ENCODE data around the gene RFC4.
"Not testable (repeated sequence)": the region's sequence is repeated elsewhere in the genome, so short reads cannot be mapped to it uniquely, and the experiment has no call there.

Gene RFC4, protein sequence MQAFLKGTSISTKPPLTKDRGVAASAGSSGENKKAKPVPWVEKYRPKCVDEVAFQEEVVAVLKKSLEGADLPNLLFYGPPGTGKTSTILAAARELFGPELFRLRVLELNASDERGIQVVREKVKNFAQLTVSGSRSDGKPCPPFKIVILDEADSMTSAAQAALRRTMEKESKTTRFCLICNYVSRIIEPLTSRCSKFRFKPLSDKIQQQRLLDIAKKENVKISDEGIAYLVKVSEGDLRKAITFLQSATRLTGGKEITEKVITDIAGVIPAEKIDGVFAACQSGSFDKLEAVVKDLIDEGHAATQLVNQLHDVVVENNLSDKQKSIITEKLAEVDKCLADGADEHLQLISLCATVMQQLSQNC

DNA sequence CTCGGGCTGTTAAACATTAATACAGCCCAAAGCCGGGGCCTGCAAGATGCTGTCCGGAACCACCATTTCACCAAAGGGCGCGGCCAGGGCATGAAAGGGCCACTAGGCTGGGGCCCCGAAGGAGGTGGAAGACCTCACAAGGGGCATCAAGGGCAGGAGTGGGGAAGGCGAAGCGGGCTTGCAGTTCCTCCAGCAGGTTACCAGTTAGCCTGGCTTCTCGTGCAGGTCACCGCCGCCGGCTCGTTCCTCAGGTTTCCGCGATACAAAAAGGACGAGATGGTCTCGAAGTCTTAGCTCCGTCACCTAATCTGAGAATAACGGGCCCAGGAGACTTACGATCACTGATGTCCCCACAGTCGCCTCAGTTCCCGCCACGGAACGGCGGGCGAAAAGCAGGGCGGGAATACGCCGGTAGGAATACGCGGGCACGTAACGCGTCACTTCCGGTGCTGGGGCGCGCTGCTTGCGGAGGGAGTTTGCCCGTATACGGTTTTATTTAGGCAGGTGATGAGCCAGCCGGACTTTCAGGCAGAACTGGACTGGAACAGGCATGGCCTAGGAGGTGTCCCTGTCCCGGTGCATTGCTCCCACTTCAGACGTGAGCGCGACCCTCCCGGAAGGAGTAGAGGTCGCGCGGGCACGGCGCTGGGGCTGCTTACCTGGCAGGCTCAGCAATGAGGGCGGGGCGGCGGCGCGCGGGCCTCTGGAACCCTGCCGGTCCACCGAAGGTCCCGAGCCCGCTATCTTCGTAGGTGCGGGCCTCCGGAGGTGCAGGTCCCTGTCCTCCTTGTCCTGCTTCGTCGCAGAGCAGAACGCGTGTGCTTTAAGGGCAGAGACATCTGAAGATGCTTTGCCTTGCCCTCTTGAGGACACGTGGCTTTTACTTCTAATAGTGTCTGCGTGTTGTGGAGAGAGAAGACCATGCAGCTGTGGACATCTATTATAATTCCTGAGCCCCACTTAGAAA lies at the start of gene RFC4:
Gene RFC4 (minus strand): TSS at position 394 of the 967 bp plus-strand sequence. CDS start 1,769 bp downstream, outside the sequence.
- H3K4me3 ChIP-seq (ENCODE audit: low read length), result peak within 1 kb of the TSS; percentile 84

DNA sequence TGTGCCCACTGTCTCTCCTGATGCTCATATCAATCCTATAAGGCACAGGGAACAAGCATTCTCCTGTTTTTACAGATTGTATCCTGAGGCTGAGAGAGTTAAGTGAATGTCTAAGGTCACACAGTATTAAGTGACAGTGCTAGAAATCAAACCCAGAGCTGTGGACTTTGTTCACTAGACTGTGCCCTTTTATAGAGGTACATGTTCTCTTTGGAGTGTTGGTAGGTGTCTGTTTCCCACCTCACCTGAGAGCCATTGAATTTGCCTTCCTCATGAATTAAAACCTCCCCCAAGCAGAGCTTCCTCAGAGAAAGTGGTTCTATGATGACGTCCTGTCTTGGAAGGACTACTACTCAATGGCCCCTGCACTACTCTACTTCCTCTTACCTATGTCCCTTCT lies 48.7 kb upstream of the RFC4 start:
- H3K4me3 ChIP-seq (ENCODE audit: low read length), result no peak overlapping the region
- TF ChIP-seq ZNF274 (IDR thresholded peaks at IDR 0.05; ENCODE audit: low read depth, low read length), result no peak

More for the DNA sequence above, at the start of gene RFC4:
- no peak for TF ChIP-seq ZNF274 (IDR thresholded peaks at IDR 0.05; ENCODE audit: low read depth, low read length)

GRCh38 chr3:186854146-186854545 lies 47.9 kb upstream of the RFC4 start:
- no peak overlapping the region for H3K4me3 ChIP-seq (ENCODE audit: low read length)
- no peak for TF ChIP-seq ZNF274 (IDR thresholded peaks at IDR 0.05; ENCODE audit: low read depth, low read length)

- H3K4me3 ChIP-seq (ENCODE audit: low read length), result no peak overlapping the region
- no peak for TF ChIP-seq ZNF274 (IDR thresholded peaks at IDR 0.05; ENCODE audit: low read depth, low read length)
Observed at GRCh38 chr3:186852994-186853393, 46.7 kb upstream of the RFC4 start.

- H3K4me3 ChIP-seq (ENCODE audit: low read length), result not testable (repeated sequence)
Observed at GRCh38 chr3:186851835-186852234, 45.6 kb upstream of the RFC4 start.

DNA sequence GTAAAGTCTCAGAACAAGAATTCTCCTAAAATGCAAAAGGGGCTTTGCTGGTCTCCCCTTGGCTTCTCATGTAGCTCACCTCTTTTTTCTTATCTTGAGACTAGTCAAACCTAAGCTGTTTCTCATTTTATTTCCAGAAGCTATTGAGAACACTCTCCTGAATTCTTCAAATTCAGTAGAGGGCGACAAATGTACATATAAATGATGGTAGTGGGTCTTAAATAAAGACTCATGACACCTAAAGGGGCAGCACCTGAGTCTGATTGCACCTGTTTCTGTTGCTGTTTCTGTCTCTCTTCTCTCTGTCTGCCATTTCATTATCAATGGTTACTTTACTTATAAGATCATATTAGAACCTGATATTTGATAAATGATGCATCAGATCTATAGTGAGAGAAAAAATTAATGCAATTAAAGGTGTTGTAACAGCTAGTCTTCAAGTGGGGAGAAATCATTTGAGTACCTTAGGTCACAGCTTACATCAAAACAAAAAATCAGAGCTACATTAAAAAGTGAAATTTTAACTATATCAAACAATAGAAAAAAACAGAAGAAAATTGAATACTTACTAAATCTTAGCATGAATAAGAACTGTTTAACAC lies 43.2 kb upstream of the RFC4 start:
- TF ChIP-seq ZNF274 (IDR thresholded peaks at IDR 0.05; ENCODE audit: low read depth, low read length), result no peak
- H3K4me3 ChIP-seq (ENCODE audit: low read length), result no peak overlapping the region

DNA sequence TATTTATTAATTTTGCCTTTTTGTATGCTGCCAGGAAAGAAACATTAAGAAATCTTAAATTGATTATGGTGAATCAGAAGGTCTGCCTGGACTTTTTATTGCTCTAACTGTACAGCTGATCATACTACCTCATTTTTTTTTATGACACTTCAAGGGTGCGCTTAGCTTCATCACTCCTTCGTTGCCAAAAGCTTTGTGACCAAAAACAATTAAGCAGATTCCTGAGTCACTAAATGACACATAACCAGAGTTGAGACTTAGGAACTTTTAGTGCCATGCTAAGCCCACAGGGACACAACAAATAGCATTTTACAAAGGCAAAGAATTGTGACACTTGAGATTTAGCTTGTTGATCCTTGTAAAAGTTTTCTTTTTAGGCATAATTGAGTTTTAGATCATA lies 41.2 kb upstream of the RFC4 start:
- no peak overlapping the region for H3K4me3 ChIP-seq (ENCODE audit: low read length)
- no peak for TF ChIP-seq ZNF274 (IDR thresholded peaks at IDR 0.05; ENCODE audit: low read depth, low read length)

- no peak for TF ChIP-seq ZNF274 (IDR thresholded peaks at IDR 0.05; ENCODE audit: low read depth, low read length)
- no peak overlapping the region for H3K4me3 ChIP-seq (ENCODE audit: low read length)
Observed at GRCh38 chr3:186845756-186846155, 39.5 kb upstream of the RFC4 start.

DNA sequence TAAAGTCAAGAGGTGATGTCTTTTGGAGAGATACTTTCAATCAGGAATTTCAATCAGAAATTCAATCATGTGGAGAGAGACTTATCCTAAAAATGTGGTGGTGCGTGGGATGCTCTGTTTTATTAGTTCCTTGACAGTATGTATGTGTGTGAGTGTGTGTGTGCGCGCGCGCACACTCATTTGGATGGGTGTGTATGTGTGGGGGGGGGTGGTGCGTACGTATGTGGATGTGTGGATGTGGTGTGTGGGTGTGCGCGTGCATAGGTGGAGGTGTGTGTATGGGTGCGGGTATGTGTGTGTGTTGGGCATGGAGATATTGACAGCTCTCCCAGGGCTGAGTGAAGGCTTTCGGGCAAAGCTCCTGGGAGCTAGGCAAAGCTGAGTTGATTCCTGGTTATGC lies 38.6 kb upstream of the RFC4 start:
- TF ChIP-seq ZNF274 (IDR thresholded peaks at IDR 0.05; ENCODE audit: low read depth, low read length), result no peak
- H3K4me3 ChIP-seq (ENCODE audit: low read length), result no peak overlapping the region

DNA sequence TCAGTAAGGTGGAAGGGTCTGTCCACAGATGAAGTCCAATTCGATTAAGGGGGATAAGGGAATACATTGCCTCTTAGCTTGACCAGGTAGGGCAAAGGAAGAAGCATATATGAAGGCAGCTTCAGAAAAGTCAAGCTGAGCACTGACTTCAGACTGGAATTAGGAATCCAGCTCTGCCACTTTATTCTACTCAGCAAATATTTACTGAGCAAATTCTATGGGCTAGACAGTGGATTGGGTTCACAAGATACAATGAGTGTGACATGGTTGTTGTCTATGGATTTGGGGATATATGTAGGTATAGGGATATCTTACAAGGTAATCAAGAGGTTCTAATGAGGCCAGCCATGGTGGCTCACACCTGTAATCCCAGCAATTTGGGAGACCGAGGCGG lies 36.8 kb upstream of the RFC4 start:
- TF ChIP-seq ZNF274 (IDR thresholded peaks at IDR 0.05; ENCODE audit: low read depth, low read length), result no peak
- H3K4me3 ChIP-seq (ENCODE audit: low read length), result no peak overlapping the region

DNA sequence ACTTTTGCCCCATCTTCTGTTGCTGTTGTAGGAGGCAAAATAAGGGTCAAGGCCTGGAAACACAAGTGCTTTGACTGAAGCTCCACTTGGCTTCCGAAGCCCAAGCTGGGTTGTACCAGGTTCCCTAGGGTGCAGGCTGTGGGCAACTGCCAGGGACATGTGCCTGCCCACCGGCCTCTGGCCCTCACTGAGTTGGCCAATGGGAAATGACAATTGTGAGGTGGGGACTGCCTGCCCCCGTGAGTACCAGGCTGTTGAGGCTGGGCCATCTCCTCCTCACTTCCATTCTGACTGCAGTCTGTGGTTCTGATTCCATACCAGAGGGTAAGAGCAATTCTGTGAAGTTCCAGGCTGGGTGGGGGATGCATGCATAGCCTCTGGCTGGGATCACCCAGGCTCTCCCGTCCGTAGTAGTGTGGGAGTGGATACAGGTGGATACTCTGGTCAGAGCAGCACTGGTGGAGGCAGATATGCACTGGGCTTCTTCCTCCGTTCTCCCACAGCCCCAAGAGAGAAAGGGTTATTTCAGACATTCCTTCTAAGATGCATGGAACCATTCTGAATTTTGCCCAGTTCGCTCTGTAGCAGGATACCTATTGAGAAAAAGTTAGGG lies 36.2 kb upstream of the RFC4 start, which contains the start of gene ADIPOQ:
Gene ADIPOQ (plus strand): TSS at position 285 of the 613 bp plus-strand sequence. CDS start 10,349 bp downstream, outside the sequence.
- no peak for TF ChIP-seq ZNF274 (IDR thresholded peaks at IDR 0.05; ENCODE audit: low read depth, low read length)

DNA sequence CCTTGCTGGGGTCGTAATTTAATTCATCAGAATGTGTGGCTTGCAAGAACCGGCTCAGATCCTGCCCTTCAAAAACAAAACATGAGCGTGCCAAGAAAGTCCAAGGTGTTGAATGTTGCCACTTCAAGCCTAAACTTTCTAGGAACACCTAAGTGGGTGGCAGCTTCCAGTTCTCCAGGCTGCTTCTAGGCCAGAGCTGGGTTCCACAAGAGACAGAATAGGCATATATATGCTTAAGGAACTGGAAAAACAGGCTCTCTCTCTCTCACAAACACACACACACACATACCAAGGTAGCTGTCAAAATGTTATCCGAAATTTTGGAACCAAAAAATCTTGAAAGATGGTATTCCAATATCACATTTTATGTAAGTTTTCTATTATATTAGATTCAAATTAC lies 35.3 kb upstream of the RFC4 start:
- H3K4me3 ChIP-seq (ENCODE audit: low read length), result no peak overlapping the region
- TF ChIP-seq ZNF274 (IDR thresholded peaks at IDR 0.05; ENCODE audit: low read depth, low read length), result no peak

More for the DNA sequence above, 36.2 kb upstream of the RFC4 start, which contains the start of gene ADIPOQ:
- H3K4me3 ChIP-seq (ENCODE audit: low read length), result no peak within 1 kb of the TSS

DNA sequence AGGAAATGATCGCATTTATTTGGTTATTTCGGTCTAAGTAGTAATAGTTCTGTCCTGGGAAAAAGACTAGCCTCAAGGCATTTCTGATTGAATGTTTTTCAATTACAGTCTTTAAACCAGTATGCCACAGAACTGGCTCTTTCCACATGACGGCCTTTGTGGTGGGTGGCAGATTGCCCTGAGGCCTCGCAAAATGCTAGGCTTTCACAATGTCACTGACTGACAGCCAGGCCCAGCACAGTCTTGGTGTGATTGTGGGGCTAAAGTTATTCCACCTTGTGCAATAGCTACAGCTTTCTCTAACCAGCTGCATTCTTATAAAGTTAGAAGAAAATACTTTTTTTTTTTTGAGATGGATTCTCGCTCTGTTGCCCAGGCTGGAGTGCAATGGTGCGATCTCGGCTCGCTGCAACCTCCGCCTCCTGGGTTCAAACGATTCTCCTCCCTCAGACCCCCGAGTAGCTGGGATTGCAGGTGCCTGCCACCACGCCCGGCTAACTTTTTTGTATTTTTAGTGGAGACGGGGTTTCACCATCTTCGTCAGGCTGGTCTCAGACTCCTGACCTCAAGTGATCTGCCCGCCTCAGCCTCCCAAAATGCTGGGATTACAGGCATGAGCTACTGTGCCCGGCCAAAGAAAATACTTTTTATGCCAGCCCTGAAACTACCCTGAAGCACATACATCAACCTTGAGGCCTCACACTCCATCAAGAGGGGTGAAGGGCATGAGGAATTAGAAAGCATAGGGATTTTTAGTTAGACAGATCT lies 33.8 kb upstream of the RFC4 start:
- TF ChIP-seq ZNF274 (IDR thresholded peaks at IDR 0.05; ENCODE audit: low read depth, low read length), result no peak

More for the DNA sequence above, 33.8 kb upstream of the RFC4 start:
- H3K4me3 ChIP-seq (ENCODE audit: low read length), result no peak overlapping the region
